OCI-M2 (cell line): ENCODE measurements around the gene MORC2.

Source experiments
- DNase-seq: peaks from one replicate; lab custom pipeline; 2025; ENCODE audit not compliant: unreplicated experiment; lab: John Stamatoyannopoulos, UW

The MORC2 gene

GRCh38 chr22:30922151-30922611 is 46.4 kb downstream of the MORC2 start:
- DNase-seq = peak; percentile 37

- DNase-seq = no peak
Measured at GRCh38 chr22:30921108-30921507, 47.5 kb downstream of the MORC2 start.

- peak; percentile 41 for DNase-seq
Measured at GRCh38 chr22:30920407-30920806, 48.2 kb downstream of the MORC2 start.

- DNase-seq = no peak
Measured at GRCh38 chr22:30919973-30920372, 48.6 kb downstream of the MORC2 start.

GRCh38 chr22:30918761-30919160 is 49.8 kb downstream of the MORC2 start:
- DNase-seq = no peak

- no peak for DNase-seq
Measured at GRCh38 chr22:30910358-30910757, 58.2 kb downstream of the MORC2 start.

- no peak for DNase-seq
Measured at GRCh38 chr22:30909306-30909705, 59.3 kb downstream of the MORC2 start.

- DNase-seq = no peak
Measured at GRCh38 chr22:30908051-30908461, 60.5 kb downstream of the MORC2 start.

- no peak for DNase-seq
Measured at GRCh38 chr22:30906946-30907345, 61.6 kb downstream of the MORC2 start.

- no peak for DNase-seq
Measured at GRCh38 chr22:30906411-30906810, 62.2 kb downstream of the MORC2 start.

GRCh38 chr22:30905696-30906341 is 62.8 kb downstream of the MORC2 start:
- DNase-seq = no peak

- DNase-seq = no peak
Measured at GRCh38 chr22:30903876-30904460, 64.6 kb downstream of the MORC2 start.

GRCh38 chr22:30902496-30903357 is 65.8 kb downstream of the MORC2 start:
- no peak for DNase-seq

- DNase-seq = no peak
Measured at GRCh38 chr22:30894371-30894740, 74.2 kb downstream of the MORC2 start.

GRCh38 chr22:30893434-30894370 is 74.9 kb downstream of the MORC2 start:
- DNase-seq = no peak

- no peak for DNase-seq
Measured at GRCh38 chr22:30892731-30893221, 75.8 kb downstream of the MORC2 start.

GRCh38 chr22:30892286-30892685 is 76.3 kb downstream of the MORC2 start:
- no peak for DNase-seq

- DNase-seq = no peak
Measured at GRCh38 chr22:30891781-30892180, 76.8 kb downstream of the MORC2 start.

- no peak for DNase-seq
Measured at GRCh38 chr22:30891443-30891755, 77.2 kb downstream of the MORC2 start.

GRCh38 chr22:30890686-30891442 is 77.7 kb downstream of the MORC2 start:
- DNase-seq = no peak
